ENCODE results near the gene MTMR3.

DNA sequence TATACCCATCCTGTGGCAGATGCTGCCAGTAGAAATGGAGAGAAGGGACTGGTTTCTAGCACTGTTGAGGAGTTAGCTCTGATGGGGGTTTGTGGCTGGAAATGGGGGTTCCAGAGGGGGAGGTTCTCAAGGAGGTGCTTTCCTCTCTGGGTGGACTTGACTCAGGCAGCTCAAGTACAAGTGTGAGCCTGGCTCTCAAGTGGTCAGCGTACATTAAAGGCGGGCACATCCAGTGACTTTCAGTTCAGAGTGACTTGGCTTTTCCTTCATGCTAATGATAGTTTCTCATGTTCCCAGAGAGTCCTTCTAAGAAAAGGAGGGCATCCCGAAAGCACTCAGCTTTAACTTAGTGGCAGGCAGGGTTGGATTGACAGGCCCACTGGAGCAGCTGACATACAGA, 138.4 kb downstream of the MTMR3 start:
- TF ChIP-seq, protein P1, sequence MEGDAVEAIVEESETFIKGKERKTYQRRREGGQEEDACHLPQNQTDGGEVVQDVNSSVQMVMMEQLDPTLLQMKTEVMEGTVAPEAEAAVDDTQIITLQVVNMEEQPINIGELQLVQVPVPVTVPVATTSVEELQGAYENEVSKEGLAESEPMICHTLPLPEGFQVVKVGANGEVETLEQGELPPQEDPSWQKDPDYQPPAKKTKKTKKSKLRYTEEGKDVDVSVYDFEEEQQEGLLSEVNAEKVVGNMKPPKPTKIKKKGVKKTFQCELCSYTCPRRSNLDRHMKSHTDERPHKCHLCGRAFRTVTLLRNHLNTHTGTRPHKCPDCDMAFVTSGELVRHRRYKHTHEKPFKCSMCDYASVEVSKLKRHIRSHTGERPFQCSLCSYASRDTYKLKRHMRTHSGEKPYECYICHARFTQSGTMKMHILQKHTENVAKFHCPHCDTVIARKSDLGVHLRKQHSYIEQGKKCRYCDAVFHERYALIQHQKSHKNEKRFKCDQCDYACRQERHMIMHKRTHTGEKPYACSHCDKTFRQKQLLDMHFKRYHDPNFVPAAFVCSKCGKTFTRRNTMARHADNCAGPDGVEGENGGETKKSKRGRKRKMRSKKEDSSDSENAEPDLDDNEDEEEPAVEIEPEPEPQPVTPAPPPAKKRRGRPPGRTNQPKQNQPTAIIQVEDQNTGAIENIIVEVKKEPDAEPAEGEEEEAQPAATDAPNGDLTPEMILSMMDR (IDR thresholded peaks at IDR 0.05 in 2 of 3, conservative IDR thresholded peaks at IDR 0.05 in 1 of 3; ENCODE audit: borderline replicate concordance in 1 of 3, insufficient read depth in 1 of 3, low read depth in 2 of 3, low read length in 2 of 3): no peak
- TF ChIP-seq TCF7L2 (IDR thresholded peaks at IDR 0.05; ENCODE audit: borderline replicate concordance, extremely low read depth, insufficient read depth, insufficient read length) (no peak), POLR2A (IDR thresholded peaks at IDR 0.05; ENCODE audit: borderline replicate concordance, extremely low read depth, insufficient read depth, insufficient read length) (no peak), RAD21 (IDR thresholded peaks at IDR 0.05; ENCODE audit: low read depth) (no peak), POLR2AphosphoS5 (IDR thresholded peaks at IDR 0.05; ENCODE audit: low read depth, low read length) (no peak), JUND (IDR thresholded peaks at IDR 0.05) (no peak)

All from HCT116 (cell line).